Superior temporal gyrus (tissue), 1 donor: ENCODE data around the gene NKAP.
"Not testable (repeated sequence)": the region's sequence is repeated elsewhere in the genome, so short reads cannot be mapped to it uniquely, and the experiment has no call there.

Experiments used
- DNase-seq: peaks from one replicate; pipeline ENCODE4 v3.0.0-alpha.2; 2016; ENCODE audit errors: extremely low spot score

Gene NKAP

DNA sequence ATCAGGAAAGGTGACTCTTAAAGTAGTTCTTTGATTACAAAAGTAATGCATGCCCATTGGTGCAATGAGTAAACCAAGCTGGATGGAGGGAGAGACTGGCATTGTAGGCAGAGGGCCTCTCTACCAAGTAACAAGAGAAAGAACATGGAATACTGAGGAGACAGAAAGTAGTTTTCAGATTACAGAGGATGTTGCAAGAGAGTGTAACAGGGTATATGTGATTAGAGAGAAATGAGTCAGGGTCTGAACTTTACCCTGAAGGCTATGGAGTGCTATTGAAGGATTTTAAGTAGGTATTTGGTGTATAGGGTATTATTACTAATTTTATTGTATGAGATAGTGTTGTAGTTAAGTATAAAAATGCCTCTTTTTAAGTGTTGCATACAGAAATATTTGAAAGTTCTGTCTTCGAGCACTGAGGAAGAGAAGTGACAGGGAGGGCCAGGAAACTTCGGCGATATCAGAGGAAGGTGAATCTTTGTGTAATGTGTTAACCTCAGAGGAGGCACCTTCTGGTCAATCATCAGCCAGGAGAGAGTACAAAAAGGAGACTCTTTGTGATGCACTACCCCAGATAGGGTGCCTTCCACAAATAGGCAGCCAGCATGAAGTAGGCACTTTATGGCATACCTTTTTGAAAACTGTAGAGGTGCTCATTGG, 8.2 kb downstream of the NKAP start:
- no peak for DNase-seq

DNA sequence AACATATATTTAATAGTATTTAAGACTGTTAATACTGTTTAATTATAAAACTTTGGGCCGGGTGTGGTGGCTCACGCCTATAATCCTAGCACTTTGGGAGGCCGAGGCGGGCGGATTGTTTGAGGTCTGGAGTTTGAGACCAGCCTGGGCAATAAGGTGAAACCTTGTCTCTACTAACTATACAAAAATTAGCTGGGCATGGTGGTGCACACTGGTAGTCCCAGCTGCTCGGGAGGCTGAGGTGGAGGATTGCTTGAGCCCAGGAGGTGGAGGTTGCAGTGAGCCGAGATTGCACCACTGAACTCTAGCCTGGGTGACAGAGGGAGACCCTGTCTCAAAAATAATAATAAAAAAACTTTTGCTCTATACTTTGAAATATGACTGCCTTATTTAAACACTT, 21.2 kb downstream of the NKAP start:
- DNase-seq: not testable (repeated sequence)

DNA sequence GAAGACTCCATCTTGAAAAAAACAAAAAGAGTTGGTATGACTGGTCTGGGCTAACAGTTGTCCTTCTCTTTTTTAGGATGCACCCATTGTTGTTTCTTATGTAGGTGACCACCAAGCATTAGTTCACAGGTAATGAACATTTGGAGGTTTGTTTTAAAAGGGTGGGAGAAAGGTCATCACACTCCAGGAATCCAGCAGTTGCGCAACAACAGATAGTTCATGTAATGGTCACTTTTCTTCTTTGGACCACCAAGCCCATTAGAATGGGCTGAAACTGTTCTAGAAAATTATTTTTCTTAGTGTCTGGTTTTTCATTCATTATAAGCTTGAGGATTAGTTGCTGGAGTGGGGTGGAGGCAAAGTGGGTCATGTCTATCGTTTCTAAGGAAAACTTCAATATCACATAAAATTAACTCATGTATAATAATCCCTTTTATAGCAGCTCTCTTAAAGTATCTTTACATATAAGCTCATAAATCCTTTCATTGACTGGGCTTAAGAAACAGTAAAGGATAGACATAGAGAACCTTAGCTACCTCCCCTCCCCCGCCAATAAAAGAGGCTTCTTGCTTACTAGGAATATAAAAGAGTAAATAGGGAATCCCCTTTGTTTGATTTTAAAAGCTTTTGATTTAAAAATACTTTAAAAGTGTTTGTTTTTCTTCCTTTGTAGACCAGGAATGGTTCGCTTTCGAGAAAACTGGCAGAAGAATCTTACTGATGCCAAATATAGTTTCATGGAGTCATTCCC, 23.5 kb downstream of the NKAP start:
- DNase-seq: no peak

DNA sequence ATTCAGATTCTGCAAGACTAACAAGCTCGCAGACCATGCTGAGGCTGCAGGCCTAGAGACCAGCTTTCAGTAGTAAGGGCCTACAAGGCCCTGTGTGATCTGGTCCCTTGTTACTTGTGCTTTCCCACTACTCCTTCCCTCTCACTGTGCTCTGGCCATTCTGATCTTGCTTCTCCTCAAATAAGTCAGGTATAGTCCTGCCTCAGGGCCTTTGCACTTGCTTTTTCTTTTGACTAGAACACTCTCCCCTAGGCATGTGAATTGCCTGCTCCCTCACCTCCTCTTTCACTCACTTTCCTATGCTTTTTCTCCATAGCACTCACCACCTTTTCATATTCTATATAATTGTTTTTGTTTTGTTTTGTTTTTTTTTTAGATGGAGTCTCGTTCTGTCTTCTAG, 25.7 kb downstream of the NKAP start:
- DNase-seq: no peak

DNA sequence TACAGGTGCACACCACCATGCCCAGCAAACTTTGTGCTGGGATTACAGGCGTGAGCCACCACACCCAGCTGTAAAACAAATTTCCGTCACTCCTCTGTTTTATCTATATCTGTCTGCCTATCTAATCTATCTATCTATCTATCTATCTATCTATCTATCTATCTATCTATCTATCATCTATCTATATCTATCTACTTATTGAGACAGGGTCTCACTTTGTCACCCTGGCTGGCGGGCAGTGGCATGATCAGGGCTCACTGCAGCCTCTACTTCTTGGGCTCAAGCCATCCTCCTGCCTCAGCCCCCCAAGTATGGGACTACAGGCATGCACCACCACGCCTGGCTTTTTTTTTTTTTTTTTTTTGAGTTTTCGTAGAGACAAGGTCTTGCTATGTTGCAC, 27.2 kb downstream of the NKAP start:
- DNase-seq: no peak

DNA sequence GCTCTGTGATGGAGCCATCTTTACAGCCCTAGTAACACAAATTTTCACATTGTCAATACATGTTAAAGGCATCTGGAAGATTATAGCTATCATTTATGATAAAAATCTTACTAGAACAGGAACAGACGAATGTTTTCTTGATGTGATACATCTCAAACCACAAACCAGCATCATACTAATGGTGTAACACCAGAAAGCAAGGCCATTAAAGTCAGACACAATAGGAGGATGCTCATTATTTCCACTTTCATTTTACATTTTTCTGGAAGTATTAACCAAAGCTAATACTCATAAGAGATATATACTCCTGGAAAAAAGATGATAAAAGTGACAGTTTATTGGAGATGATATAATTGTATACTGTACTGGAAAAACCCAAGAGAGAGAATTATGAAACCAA, 42.6 kb downstream of the NKAP start:
- DNase-seq: no peak

DNA sequence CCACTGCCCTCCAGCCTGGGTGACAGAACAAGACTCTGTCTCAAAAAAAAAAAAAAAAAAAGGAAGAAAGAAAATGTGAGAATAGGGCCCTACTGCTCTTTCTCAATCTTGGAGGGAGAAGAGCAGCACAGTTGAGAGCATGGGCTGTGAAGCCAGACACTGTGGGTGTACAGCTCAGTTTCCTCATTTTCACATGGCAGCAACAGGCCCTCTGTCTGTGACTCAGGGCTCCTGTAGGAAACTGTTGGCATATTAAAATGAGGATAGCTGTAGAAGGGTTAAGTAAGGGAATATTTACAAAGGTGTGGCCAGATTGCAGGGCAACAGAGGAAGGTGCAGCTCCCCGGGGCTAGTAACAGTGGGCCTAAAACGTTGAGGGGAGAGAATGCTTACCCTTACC, 44.4 kb downstream of the NKAP start:
- no peak for DNase-seq

DNA sequence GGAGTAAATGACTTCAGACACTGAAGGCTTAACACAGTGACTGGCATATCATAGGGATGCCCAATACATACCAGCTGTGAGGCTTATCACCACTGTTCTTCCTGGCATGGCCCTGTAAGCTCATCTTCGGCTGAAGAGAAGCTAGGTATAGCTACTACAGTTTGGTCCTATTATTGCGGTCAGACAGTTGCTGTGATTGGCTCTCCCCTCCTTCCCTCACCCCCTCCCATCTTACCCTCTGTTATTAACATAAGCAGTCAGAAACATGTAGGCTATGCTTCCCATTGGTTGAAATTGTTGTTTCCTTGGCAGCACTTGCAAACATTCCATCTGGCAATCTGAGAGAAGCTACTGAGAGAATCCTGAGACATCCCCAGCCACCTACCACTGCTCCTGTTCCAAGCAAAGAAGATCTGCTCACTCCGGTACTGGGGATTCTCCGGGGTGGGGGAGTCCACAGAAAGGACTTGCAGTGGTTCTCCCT, 47.7 kb downstream of the NKAP start, which contains the start of gene AKAP14:
AKAP14 (plus strand) TSS at position 51 of the 484 bp plus-strand sequence. CDS start 7,331 bp downstream, outside the sequence.
- DNase-seq: no peak

DNA sequence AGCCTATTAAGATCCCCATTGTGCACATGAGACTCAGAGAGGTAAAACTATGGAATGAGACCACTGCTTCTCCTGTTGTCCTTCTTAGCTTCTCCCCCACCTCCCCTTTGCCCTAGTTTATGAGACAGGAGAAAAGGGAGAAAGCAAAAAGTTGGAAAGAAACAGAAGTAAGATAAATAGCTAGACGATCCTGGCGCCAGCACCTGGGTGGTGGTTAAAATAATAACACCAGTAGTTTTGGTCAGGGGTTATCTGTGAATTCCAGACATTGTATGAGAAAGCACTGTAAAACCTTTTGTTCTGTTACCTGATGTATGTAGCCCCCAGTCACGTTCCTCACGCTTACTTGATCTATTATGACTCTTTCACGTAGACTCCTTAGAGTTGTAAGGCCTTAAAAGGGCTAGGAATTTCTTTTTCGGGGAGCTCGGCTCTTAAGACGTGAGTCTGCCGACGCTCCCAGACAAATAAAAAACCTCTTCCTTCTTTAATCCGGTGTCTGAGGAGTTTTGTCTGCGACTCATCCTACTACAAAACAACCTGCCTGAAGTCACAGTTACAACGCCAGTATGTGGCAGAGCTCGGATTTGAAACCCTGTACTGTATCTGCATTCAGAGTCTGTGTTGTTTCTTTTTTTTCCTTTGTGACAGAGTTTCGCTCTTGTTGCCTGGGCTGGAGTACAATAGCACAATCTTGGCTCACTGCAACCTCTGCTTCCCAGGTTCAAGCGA, 51.4 kb downstream of the NKAP start:
- DNase-seq: not testable (repeated sequence)

DNA sequence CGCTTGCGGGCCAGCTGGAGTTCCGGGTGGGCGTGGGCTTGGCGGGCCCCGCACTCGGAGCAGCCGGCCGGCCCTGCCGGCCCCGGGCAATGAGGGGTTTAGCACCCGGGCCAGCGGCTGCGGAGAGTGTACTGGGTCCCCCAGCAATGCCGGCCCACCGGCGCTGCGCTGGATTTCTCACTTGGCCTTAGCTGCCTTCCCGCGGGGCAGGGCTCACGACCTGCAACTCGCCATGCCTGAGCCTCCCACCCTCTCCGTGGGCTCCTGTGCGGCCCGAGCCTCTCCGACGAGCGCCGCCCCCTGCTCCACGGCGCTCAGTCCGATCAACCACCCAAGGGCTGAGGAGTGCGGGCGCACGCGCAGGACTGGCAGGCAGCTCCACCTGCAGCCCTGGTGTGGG, 52.9 kb downstream of the NKAP start:
- DNase-seq: not testable (repeated sequence)

DNA sequence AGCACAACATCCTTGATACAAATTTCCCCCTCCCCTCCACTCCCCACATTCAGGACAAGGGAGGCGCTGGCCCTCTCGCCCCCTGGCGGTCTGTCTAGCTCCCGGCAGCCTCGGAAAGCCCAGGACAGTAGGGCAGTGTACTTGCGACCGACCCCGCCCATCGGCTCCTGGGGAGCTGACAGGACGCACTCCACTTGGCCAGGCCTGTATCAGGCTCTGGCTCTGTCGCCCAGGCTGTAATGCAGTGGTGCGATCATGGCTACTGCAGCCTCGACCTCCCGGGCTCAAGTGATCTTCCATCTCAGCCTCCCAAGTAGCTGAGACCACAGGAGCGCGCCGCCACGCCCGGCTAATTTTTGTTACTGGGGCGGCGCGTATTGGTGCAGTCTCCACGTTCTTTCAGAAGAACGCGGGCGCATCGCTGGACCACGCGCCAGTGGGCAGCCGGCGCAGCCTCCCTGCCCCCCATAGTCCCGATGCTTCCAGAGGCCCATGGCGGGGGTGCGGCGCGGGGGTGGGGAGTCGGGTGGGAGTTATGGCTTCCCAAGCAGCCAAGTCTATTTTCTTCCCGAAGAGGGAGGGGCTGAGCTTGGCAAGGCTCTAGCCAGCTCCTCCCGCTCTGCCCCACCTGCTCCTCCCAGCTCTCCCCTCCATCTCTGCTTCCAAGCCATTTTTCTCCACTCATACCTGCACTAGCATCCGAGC, 55.7 kb downstream of the NKAP start:
- no peak for DNase-seq

DNA sequence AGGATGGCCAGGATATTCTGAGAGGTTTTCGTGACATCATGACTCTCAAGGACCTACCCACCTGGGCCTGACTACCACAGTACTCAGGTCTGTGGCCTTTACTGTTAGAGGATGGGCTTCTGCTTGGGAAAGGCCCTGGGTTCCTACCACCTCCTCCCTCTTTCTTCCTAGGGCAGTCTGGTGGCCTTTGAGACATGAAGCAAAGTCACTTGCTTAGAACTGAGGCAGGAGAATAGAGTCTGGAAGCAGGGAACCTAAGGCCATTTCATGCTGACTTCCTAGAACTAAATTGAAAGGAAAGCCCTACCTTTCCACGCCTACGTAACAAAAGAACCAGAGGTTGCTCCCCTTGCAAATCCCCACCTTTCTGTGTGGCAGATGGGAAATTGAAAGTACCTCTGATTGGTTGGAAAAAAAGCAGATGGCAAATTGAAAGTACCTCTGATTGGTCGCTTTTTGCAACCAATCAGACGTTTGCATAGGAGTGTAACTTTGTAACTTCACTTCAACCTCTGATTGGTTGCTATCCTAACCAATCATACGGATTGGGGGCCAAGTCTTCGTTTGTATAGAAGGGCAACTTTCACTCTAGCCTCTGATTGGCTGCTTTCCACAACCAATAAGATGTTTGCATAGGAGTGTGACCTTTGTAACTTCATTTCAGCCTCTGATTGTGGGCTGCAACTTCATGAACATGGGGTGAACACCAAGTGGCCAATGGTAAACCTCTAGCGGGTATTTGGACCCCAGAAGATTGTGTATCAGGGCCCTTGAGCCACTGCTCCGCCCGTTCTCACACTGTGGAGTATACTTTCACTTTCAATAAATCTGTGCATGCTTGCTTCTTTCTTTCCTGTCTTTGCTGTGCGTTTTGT, 57.8 kb downstream of the NKAP start:
- DNase-seq: no peak

DNA sequence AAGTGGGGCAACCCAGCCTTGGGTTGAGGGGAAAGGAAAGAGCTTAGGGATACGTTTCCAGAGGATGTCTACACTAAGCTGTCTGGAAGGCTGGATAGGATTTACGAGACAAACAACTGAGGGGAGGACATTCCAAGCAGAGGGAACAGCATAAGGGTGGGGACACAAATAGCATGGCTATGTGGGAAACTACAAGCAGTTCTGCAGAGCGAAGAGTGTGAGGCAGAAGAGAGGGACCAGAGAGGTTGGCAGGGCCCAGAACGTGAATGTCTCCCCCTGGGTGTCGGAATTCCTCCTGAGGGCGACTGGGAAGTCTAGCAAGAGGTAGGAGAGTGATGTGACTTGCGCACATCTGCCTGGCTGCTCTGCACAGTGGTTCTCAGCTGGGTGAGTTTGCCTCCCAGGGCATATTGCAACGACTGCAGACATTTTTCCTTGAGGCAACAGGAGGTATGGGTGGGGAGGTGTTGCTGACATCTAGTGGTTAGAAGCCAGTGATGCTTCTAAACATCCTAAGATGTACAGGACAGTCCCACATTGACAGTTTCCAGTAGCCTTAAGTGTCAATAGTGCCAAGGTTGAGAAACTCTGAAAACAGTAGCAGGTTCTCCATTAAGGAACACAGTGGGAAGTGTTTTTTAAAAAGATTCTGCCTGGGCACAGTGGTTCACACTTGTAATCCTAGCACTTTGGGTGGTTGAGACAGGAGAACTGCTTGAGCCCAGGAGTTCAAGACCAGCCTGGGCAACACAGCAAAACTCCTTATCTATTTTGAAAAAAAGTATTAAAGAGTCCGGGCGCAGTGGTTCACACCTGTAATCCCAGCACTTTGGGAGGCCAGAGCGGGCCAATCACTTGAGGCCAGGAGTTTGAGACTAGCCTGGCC, 62.8 kb downstream of the NKAP start:
- DNase-seq: peak; percentile 35

DNA sequence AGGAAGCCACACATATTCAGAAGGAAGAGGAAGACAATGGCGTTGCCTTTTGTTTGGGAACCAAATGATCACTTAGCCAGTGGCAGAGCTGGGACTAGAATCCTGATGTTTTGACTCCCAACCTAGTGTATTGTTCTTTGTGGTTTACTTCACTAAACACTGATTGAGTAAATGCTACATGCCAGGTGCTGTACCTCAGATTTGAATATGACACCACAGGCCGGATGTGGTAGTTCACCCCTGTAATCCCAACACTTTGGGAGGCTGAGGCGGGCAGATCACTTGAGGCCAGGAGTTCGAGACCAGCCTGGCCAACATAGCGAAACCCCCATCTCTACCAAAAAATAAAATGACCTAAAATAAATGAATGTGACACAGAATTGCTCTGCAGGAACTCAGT, 63.5 kb downstream of the NKAP start:
- DNase-seq: no peak

DNA sequence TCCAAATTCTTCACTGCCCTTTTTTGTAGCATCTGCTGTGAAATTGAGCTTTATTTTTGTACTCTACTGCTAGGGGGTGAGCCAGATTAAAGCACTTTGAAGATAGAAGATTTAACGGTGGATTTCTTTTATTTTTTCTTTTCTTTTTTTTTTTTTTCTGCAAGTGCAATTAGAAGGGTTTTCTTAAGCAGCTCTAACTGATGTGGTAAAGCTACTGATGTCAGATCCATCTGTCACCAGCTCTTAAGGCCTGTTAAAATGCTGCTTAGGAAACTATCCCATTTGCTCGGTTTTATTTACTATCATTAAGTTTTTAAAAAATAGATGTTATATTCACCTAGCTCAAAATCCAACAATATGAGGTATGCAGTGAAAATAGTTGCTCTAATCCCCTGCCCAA, 64.8 kb downstream of the NKAP start:
- no peak for DNase-seq

DNA sequence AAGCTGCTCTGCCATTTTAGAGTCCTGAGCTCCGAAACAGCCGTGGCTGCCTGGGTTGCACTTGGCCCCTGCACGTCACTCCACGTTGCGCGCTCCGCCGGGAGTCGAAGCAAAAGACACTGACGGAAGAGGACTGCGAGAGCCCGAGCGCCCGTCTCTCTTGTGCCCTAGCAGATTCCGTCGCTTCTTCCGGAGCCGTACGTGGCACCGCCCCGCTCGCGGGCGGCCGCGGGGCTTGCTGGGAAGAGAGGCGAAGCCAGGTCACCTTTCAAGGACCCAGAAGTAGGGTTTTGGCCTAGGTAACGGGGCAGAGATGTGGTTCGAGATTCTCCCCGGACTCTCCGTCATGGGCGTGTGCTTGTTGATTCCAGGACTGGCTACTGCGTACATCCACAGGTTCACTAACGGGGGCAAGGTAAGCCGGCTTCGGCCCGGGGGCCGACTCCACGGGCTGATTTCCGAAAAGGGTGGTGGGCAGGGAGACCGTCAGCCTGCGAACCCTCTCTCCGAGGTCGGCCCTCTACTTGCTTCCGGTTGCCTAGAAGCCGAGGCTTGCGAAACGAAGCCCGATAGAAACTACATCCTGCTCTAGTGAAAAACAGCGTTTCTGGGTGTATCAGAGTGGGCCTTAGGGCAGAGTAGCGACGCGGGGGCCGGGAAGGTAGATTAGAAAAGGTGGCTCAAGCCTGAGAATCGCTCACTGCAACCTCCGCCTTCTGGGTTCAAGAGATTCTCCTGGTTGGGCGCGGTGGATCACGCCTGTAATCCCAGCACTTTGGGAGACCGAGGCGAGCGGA, 71.8 kb downstream of the NKAP start, which contains the start of the genes NDUFA1 and RNF113A:
NDUFA1 (plus strand) TSS at position 234 of the 797 bp plus-strand sequence; CDS start at position 314, 80 bp downstream.
RNF113A (minus strand) TSS at position 135 of the 797 bp plus-strand sequence; CDS start at position 15, 120 bp downstream.
- peak; percentile 81 for DNase-seq

DNA sequence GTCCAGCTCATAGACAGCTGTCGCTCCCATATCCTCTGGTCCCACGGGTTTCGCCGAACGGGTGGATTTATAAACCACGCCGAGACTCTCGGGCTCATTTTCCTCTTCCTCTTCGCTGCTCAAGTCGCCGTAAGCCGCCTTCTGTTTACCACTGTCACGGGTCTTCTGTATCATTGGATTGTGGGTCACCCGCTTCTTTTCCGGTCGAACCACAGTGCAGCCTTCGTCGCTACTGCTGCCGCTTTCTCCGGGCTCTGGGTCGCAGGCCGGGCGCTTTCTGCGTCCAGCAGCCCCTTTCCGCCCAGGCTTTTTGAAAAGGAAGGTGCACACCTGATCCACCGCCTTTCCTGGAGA, 72.3 kb downstream of the NKAP start:
- no peak for DNase-seq
